Measurements from ENCODE around the gene MYO1C. TPM values are rescaled to one million over a fixed set of nuclear protein-coding genes. Genes with fewer than 3 reads are reported as not detected.
A peak's percentile ranks its signal among the peaks of the same experiment; 100 is the strongest.

The MYO1C gene
- total and polyA plus RNA-seq, 12 donors = 11.6 to 103 (median 71.3) TPM

DNA sequence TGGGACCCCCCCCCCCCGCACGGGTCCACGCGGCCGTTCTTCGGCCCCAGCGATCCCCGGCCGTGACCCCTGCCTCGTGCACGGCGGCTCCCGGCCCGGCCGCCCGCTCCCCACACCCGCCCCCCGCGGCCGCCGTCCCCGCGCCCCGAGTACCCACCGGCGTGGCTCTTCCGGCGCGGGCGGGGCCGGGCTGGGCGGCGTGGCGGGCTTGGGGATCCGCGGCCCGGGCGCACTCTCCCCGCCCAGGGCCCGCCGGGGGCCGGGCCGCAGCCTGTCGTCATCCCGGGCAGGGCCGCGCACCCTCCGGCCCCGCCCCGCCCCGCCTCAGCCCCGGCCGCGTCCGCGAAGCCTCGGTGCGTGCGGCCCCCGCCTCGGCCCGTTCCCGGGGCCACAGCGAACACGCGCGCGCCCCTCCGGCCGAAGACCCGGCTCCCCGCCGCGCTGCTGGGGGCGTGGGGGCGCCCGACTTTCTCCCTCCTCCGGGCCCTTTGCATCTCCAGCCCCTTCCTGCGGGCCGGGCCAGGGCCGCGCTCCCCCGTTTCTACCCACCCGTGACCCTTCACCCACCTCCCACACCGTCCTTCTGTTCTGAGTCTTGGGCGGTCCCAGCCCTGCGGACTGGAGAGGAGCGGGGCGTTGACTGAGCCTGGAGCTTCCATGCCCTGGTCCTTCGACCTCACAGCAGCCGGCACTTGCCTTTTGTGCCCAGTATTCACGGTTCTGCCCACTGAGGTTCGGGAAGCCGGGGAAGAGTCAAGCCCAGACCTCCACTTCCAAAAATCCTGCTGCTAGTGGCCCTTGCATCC lies 840 bp downstream of the MYO1C start:
- Histone ChIP-seq H3K27me3 (no peaks in the 10 kb centered on the region), H3K4me1 (replicated peaks in 1 of 2) (peaks cover 19 to 32% of the 10 kb centered on the region in 2 donors), H3K36me3 (replicated peaks in 1 of 2) (peaks cover 0 to 12% of the 10 kb centered on the region in 2 donors), H3K27ac (peak overlapping the region in 4 of 5 donors; percentile 70 to 95 (median 76)), H3K4me3 (peak overlapping the region; percentile 33 to 81 (median 70)), H3K9me3 (replicated peaks in 1 of 3) (no peaks in the 10 kb centered on the region)
- DNase-seq = peak in 5 of 7 donors; percentile 46 to 63 (median 47)
- TF ChIP-seq POLR2A (IDR thresholded peaks at IDR 0.05) = no peak
- TF ChIP-seq, protein P1, sequence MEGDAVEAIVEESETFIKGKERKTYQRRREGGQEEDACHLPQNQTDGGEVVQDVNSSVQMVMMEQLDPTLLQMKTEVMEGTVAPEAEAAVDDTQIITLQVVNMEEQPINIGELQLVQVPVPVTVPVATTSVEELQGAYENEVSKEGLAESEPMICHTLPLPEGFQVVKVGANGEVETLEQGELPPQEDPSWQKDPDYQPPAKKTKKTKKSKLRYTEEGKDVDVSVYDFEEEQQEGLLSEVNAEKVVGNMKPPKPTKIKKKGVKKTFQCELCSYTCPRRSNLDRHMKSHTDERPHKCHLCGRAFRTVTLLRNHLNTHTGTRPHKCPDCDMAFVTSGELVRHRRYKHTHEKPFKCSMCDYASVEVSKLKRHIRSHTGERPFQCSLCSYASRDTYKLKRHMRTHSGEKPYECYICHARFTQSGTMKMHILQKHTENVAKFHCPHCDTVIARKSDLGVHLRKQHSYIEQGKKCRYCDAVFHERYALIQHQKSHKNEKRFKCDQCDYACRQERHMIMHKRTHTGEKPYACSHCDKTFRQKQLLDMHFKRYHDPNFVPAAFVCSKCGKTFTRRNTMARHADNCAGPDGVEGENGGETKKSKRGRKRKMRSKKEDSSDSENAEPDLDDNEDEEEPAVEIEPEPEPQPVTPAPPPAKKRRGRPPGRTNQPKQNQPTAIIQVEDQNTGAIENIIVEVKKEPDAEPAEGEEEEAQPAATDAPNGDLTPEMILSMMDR (IDR thresholded peaks at IDR 0.05) = no peak
- 2 to 7% (median 3%) methylated on average over 16 to 94 of the region's 94 CpGs for WGBS, 4 donors
- intact Hi-C loops (cut with DNase I) = no loop called here

DNA sequence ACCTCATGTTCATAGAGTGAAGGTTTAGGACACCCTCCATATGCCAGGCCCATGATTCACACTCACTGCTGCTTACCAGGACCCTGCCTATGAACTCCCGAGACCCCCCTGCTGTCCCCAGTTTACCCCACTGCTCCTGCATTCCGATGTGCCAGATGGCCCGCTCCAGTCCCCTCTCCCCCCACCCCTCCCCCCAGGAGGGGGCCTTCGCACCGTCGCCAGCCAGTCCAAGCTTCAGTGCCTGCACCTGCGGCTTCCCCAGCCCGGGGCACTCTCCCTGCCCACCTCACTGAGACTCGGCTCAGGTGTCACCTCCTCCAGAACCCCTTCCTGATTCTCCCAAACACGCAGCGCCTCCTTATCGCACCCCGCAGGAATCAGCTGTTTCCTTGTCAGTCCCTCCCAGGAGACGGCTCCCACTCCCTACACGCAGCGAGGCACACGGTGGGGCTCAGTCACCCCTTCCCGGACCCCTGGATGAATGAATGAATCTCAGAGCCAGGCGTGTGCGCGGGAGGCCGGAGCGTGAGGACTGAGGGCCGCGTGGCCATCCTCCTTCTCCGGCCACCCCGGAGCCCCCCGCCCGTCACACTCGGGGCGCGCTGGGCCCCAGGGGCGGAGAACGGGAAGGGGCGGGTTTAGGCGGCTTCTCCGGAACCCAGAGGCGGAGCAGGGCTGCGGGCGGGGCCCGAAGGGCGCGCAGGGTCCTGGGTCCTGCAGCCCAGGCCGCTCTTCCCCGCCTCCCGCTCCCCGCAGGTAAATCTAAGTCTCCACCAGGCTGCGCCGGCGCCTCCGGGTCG lies 1.6 kb downstream of the MYO1C start:
- Histone ChIP-seq H3K4me3 (peak overlapping the region; percentile 59 to 81 (median 70)), H3K27ac (peak overlapping the region in 4 of 5 donors; percentile 58 to 95 (median 76)), H3K4me1 (replicated peaks in 1 of 2) (peaks cover 19 to 40% of the 10 kb centered on the region in 2 donors), H3K27me3 (no peaks in the 10 kb centered on the region), H3K9me3 (replicated peaks in 1 of 3) (no peaks in the 10 kb centered on the region), H3K36me3 (replicated peaks in 1 of 2) (peaks cover 0 to 7% of the 10 kb centered on the region in 2 donors)
- peak in 6 of 7 donors; percentile 52 to 71 (median 56) for DNase-seq
- peak in 1 of 2 donors; percentile 35 for TF ChIP-seq POLR2A (IDR thresholded peaks at IDR 0.05)
- TF ChIP-seq, protein P1 (IDR thresholded peaks at IDR 0.05) = no peak
- intact Hi-C loops (cut with DNase I) = no loop called here
- WGBS, 4 donors = 1 to 13% (median 4%) methylated on average over 9 to 52 of the region's 52 CpGs

DNA sequence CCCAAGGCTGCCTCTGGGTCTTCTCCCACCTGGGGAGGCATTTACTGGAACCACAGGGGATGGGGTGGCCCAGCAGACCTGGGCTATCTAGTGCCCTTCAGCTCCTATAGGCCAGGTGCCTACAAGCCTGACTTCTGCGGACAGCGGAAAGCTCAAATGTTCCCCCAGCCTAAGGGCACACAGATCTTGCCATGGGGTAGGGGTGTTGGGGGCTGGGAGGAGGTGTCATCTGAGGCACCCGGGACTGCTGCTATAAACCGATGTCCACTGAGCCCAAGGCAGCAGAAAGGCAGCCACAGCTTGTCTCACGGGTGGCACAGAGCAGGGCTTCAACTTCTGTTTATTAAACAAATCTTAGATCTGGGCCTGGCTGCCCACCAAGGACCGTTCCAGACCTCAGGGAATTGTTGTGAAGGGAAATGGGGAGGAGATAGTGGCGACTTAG lies 3.6 kb downstream of the MYO1C start:
- H3K9me3 ChIP-seq (replicated peaks in 1 of 3) = no peaks in the 10 kb centered on the region
- no peak for TF ChIP-seq POLR2A (IDR thresholded peaks at IDR 0.05)
- TF ChIP-seq, protein P1 (IDR thresholded peaks at IDR 0.05) = no peak
- intact Hi-C loops (cut with DNase I) = no loop called here
- H3K36me3 ChIP-seq (replicated peaks in 1 of 2) = no peaks in the 10 kb centered on the region
- 82 to 89% (median 83%) methylated on average over 7 of the region's 7 CpGs for WGBS, 4 donors
- DNase-seq = peak in 1 of 7 donors; percentile 33
- H3K4me1 ChIP-seq (replicated peaks in 1 of 2) = peaks cover 25 to 49% of the 10 kb centered on the region in 2 donors
- peak overlapping the region in 2 of 4 donors; percentile 33 to 81 for H3K4me3 ChIP-seq
- H3K27me3 ChIP-seq = no peaks in the 10 kb centered on the region
- peak overlapping the region in 4 of 5 donors; percentile 82 to 97 (median 86) for H3K27ac ChIP-seq
